SK-N-SH treated with all-trans-retinoic acid at 6 μM for 48 hours (cell line): Measurements from ENCODE around the gene PDZD4.

ENCODE experiments used
- ARNTL ChIP-seq: fragments of 450-650 bp; formaldehyde crosslinking; IDR thresholded peaks from 2 replicates; pipeline ENCODE4 v1.5.0; 2020; ENCODE audit warnings: low read depth, mild to moderate bottlenecking, moderate library complexity, borderline replicate concordance
- CSDC2 ChIP-seq: fragments of 250-450 bp; sonication (Bioruptor Pico); IDR thresholded peaks from 2 replicates; pipeline ENCODE4 v1.5.0; 2020; ENCODE audit warnings: mild to moderate bottlenecking, moderate library complexity
- ESRRG ChIP-seq: fragments of 250-450 bp; sonication (Bioruptor Pico); IDR thresholded peaks from 2 replicates; pipeline ENCODE4 v1.6.1; 2021; ENCODE audit warnings: mild to moderate bottlenecking
- ISL1 ChIP-seq: fragments of 250-450 bp; sonication (Bioruptor Pico); IDR thresholded peaks from 2 replicates; pipeline ENCODE4 v2.1.2; 2022; ENCODE audit warnings: mild to moderate bottlenecking, moderate library complexity
- OSR1 ChIP-seq: fragments of 250-450 bp; sonication (Bioruptor Pico); IDR thresholded peaks from 2 replicates; pipeline ENCODE4 v1.8.0; 2022; ENCODE audit warnings: moderate library complexity, mild to moderate bottlenecking, inconsistent platforms
- TOX ChIP-seq: fragments of 250-450 bp; sonication (Bioruptor Pico); IDR thresholded peaks from 2 replicates; pipeline ENCODE4 v1.8.0; 2021; ENCODE audit warnings: mild to moderate bottlenecking, moderate library complexity, borderline replicate concordance
- ZFP3 ChIP-seq: fragments of 250-450 bp; sonication (Bioruptor Pico); IDR thresholded peaks from 2 replicates; pipeline ENCODE4 v1.5.0; 2020; ENCODE audit warnings: mild to moderate bottlenecking, moderate library complexity
- ZNF70 ChIP-seq: fragments of 450-650 bp; formaldehyde crosslinking; IDR thresholded peaks from 2 replicates; pipeline ENCODE4 v1.5.0; 2020; ENCODE audit warnings: mild to moderate bottlenecking, moderate library complexity
- TF ChIP-seq, protein P1 (sequence below): fragments of 250-450 bp; sonication (Bioruptor Pico); IDR thresholded peaks from 2 replicates; pipeline ENCODE4 v1.5.0; 2020; ENCODE audit warnings: mild to moderate bottlenecking, moderate library complexity

DNA sequence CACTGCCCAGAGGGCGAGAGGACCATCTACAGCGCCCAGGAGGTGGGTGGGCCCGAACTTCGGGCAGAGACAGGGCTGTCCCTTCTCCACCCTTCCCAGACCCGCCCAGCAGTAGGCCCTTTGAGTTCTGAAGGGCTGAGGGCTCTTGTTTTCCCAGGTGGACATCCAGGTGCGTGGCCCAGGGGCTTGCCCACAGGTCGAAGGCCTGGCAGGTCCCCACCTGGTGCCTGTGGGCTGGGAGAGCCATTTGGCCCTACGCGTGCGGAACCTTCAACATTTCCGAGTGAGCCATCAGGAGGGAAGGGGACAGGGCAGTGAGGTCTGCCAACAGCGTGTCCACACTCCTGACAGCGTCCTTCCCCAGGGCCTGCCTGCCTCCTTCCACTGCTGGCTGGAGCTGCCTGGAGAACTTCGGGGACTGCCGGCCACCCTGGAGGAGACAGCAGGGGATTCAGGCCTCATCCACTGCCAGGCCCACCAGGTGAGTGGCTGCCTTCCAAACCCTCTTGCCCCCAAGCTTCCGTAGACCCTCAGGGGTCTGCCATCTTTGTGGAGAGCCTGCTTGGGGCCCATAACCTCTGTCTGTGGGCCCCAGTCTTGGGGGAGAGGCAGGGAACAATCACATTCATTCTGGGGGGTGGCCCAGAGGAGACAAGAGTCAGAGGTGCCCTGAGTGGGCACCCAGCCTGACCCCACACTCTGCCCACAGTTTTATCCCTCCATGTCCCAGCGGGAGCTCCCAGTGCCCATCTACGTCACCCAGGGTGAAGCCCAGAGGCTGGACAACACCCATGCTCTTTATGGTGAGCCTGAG, 59.5 kb downstream of the PDZD4 start:
- no peak for TF ChIP-seq OSR1
- TF ChIP-seq TOX (CRISPR knock-in tag), result no peak
- no peak for TF ChIP-seq CSDC2 (CRISPR knock-in tag)
- TF ChIP-seq ZFP3 (CRISPR knock-in tag), result no peak
- TF ChIP-seq ISL1 (CRISPR knock-in tag), result no peak
- no peak for TF ChIP-seq ARNTL (CRISPR knock-in tag)
- TF ChIP-seq ZNF70 (CRISPR knock-in tag), result no peak
- TF ChIP-seq ESRRG (CRISPR knock-in tag), result no peak
- TF ChIP-seq, protein P1, sequence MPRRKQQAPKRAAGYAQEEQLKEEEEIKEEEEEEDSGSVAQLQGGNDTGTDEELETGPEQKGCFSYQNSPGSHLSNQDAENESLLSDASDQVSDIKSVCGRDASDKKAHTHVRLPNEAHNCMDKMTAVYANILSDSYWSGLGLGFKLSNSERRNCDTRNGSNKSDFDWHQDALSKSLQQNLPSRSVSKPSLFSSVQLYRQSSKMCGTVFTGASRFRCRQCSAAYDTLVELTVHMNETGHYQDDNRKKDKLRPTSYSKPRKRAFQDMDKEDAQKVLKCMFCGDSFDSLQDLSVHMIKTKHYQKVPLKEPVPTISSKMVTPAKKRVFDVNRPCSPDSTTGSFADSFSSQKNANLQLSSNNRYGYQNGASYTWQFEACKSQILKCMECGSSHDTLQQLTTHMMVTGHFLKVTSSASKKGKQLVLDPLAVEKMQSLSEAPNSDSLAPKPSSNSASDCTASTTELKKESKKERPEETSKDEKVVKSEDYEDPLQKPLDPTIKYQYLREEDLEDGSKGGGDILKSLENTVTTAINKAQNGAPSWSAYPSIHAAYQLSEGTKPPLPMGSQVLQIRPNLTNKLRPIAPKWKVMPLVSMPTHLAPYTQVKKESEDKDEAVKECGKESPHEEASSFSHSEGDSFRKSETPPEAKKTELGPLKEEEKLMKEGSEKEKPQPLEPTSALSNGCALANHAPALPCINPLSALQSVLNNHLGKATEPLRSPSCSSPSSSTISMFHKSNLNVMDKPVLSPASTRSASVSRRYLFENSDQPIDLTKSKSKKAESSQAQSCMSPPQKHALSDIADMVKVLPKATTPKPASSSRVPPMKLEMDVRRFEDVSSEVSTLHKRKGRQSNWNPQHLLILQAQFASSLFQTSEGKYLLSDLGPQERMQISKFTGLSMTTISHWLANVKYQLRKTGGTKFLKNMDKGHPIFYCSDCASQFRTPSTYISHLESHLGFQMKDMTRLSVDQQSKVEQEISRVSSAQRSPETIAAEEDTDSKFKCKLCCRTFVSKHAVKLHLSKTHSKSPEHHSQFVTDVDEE (CRISPR knock-in tag), result no peak
